Measurements from ENCODE around the gene FASN.

DNA sequence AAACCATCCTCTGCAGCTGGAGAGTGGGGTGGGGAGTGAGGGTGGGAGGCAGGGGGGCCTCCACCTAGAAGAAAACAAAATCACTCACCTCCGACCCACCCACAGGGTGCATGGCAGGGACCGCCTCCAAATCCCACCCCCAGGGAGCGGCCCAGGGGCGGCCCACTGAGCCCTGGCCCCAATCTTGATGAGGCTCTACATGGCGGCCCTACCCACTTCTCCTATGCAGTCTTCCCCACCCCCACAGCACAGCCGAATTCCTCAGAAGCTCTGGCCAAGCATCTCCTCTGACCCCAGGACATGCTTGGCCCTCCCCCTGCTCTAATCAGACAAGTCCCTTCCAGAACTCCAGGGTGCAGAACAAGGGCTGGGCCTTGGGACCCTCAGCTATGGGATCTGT, 18.2 kb upstream of the FASN start:
- TF ChIP-seq EP300 (IDR thresholded peaks at IDR 0.05), result no peak
- TF ChIP-seq, protein P1, sequence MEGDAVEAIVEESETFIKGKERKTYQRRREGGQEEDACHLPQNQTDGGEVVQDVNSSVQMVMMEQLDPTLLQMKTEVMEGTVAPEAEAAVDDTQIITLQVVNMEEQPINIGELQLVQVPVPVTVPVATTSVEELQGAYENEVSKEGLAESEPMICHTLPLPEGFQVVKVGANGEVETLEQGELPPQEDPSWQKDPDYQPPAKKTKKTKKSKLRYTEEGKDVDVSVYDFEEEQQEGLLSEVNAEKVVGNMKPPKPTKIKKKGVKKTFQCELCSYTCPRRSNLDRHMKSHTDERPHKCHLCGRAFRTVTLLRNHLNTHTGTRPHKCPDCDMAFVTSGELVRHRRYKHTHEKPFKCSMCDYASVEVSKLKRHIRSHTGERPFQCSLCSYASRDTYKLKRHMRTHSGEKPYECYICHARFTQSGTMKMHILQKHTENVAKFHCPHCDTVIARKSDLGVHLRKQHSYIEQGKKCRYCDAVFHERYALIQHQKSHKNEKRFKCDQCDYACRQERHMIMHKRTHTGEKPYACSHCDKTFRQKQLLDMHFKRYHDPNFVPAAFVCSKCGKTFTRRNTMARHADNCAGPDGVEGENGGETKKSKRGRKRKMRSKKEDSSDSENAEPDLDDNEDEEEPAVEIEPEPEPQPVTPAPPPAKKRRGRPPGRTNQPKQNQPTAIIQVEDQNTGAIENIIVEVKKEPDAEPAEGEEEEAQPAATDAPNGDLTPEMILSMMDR (IDR thresholded peaks at IDR 0.05), result no peak

All from ovary (tissue), 3 donors.